Thoracic aorta (tissue), 2 donors: ENCODE results near the gene PLXNB1. TPM values are rescaled to one million over a fixed set of nuclear protein-coding genes. Genes with fewer than 3 reads are reported as not detected.

Experiments
- ATAC-seq: fragments of 150-250 bp; one replicate; pipeline ENCODE4 v1.8.0; 2017; ENCODE audit warnings: low read depth; ENCODE audit not compliant: insufficient number of reproducible peaks, low FRiP score
- DNase-seq: peaks from one replicate; pipeline ENCODE4 v3.0.0-alpha.2; 2020; ENCODE audit warnings: low spot score
- H3K27ac ChIP-seq, 2 donors: fragments of 200-600 bp; sonication (generic); 1 replicate in 1 of 2; 2 replicates in 1 of 2; pipeline ENCODE4 v1.5.1; 2016; ENCODE audit warnings: mild to moderate bottlenecking in 2 of 2, moderate library complexity in 2 of 2
- H3K27me3 ChIP-seq: fragments of 200-600 bp; sonication (generic); replicated peaks from 2 replicates; pipeline ENCODE4 v1.6.0; 2016; ENCODE audit warnings: mild to moderate bottlenecking; ENCODE audit not compliant: insufficient read depth
- H3K36me3 ChIP-seq: fragments of 200-600 bp; sonication (generic); one replicate; pipeline ENCODE4 v1.5.1; 2016
- H3K4me1 ChIP-seq, 2 donors: fragments of 200-600 bp; sonication (generic); 1 replicate in 1 of 2; 2 replicates in 1 of 2; pipeline versions ENCODE4 v1.5.1 to v1.6.0; 2016; ENCODE audit warnings: low read depth in 2 of 2, mild to moderate bottlenecking in 1 of 2; ENCODE audit not compliant: control insufficient read depth in 1 of 2
- H3K4me3 ChIP-seq: fragments of 200-600 bp; sonication (generic); 2 replicates; pipeline ENCODE4 v1.5.1; 2016; ENCODE audit warnings: mild to moderate bottlenecking
- H3K9me3 ChIP-seq: fragments of 200-600 bp; sonication (generic); 2 replicates; pipeline ENCODE4 v1.5.1; 2016
- CTCF ChIP-seq: fragments of 200-600 bp; sonication (generic); IDR thresholded peaks from one replicate; pipeline ENCODE4 v1.5.1; 2019; ENCODE audit warnings: antibody characterized with exemption
- total RNA-seq, 2 donors: library from RNA; depleted of rRNA; stranded (reverse); fragments of >200 nt; gene quantifications; one replicate each; pipeline versions ENCODE4 v1.1.0 to v1.2.3, GENCODE V29; 2016

Gene PLXNB1
- total RNA-seq, 2 donors from 2014 or later: 177 to 210 TPM

DNA sequence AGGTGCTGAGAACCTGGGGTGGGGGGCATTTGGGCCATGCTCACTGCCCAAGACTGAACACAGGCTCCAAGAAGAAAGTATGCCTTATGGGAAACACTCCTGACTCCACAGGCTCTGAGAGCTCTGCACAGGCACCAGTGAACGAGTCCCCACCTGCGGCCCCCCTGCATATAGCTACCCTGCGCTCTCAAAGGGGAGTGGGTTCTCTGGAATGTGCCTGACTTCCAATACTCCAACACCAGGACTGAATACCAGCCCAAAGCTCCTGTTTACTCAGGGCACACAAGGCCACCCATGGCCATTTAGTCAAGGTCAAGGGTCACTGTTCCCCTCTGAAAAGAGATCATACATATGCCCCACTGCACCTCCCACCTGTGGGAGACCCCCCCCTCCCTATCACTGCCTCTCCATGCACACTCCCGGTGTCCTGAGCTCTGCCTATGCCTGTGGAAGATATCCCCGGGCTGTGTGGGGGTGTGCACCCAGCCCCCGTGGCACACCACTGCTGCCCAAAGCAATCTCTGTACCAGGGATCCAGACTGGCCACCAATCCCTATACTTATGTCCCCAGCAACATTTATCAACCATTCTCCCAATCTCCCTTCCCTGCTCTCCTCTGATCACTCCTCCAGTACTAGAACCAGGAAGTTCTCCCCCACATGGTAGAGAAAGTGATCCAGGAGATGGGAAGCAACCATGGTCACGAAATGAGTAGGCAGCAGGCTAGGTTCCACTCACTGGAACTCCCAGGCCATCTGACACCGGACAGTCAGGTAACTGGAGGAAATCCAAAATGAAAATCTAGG is 1.5 kb upstream of the PLXNB1 start:
- no peaks in the 10 kb centered on the region for H3K36me3 ChIP-seq
- no peak overlapping the region for H3K4me3 ChIP-seq
- no peak for TF ChIP-seq CTCF
- H3K27me3 ChIP-seq: no peaks in the 10 kb centered on the region
- no peaks in the 10 kb centered on the region for H3K9me3 ChIP-seq
- peaks cover 21 to 33% of the 10 kb centered on the region in 2 donors for H3K4me1 ChIP-seq
- peak overlapping the region; percentile 93 to 96 for H3K27ac ChIP-seq
- no peak for DNase-seq
- no peak for ATAC-seq

- H3K9me3 ChIP-seq: no peaks in the 10 kb centered on the region
- DNase-seq: no peak
- H3K4me1 ChIP-seq: peaks cover 26 to 41% of the 10 kb centered on the region in 2 donors
These were observed 819 bp upstream of the PLXNB1 start for GRCh38 chr3:48430708-48431101.

DNA sequence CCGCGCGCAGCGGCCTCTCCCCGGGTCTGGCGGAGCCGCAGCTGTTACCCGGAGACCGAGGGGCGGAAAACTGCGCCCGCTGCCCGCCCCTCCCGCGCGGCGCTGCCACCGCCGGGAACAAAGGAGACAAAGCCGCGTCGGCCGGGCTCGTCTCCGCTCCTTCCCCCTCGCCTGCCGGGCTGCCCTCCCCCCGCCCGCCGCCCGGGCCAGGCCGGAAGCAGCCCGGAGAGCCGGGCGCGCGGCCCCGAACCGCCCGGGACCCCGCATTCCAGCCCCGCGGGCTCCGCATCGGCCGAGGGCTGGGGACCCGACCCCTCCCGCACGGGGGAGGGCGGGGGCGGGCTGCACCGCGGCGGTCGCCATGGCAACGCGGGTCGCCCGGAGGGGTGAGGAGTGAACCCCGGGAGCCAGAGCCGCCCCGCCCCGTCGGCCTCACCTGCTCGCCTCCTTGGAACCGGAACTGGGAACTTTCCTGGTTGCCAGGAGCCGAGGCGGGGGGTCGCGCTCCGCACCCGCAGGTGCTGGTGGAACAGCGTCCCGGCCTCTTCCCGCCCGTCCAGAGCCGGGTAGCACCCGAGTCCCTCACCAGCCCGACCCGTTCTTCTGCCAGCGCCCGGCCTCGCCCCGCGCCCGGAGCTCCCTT is 448 bp downstream of the PLXNB1 start:
- Histone ChIP-seq H3K36me3 (no peaks in the 10 kb centered on the region), H3K4me3 (peak overlapping the region; percentile 88), H3K27ac (peak overlapping the region; percentile 93 to 96), H3K27me3 (no peaks in the 10 kb centered on the region), H3K9me3 (no peaks in the 10 kb centered on the region), H3K4me1 (peaks cover 36 to 53% of the 10 kb centered on the region in 2 donors)
- TF ChIP-seq CTCF: no peak
- ATAC-seq (no peak), DNase-seq (no peak)

More at GRCh38 chr3:48430708-48431101, 819 bp upstream of the PLXNB1 start:
- H3K27ac ChIP-seq: peak overlapping the region; percentile 93 to 96
- ATAC-seq: no peak
- no peaks in the 10 kb centered on the region for H3K36me3 ChIP-seq
- no peak overlapping the region for H3K4me3 ChIP-seq
- H3K27me3 ChIP-seq: no peaks in the 10 kb centered on the region
- no peak for TF ChIP-seq CTCF

DNA sequence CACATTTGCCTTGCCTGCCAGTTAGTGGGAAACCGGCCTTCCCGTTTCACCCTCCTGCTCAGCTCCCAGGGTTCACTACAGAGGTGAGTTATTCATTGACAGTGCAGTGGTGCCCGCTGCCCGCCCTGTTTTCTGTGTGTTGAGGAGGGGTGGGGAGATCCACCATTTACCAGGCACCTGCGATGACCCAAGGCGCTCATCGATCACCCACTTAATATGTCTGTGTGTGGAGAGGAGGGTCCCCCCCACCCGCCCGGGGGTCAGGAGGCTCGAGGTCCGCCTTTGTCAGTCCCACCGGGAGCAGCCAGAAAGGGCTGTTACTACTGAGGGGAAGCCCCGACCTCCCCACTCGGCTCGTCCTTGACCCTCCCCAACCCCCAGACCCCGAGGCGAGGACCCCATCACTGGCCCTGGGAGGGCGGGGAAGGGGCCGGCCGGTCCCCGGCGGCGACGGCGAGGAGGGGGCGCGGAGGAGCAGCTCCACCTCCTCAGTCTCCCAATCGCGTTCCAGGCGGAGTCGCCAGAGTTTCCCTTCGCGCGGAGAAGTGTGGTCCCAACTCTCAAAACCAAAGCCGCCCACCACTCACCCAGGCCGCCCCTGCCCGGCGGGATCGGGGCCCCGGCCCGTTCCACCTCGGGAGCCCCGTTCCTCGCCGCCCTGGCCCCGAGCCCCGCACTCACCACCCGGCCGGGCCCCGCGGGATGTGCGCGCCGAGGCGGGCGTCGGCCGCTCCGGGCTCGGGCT is 1.1 kb downstream of the PLXNB1 start:
- no peaks in the 10 kb centered on the region for H3K9me3 ChIP-seq
- DNase-seq: no peak
- no peaks in the 10 kb centered on the region for H3K27me3 ChIP-seq
- H3K27ac ChIP-seq: peak overlapping the region; percentile 93 to 96
- ATAC-seq: no peak
- peak overlapping the region; percentile 88 for H3K4me3 ChIP-seq
- H3K36me3 ChIP-seq: no peaks in the 10 kb centered on the region
- peaks cover 36 to 60% of the 10 kb centered on the region in 2 donors for H3K4me1 ChIP-seq
- no peak for TF ChIP-seq CTCF

- ATAC-seq (no peak), DNase-seq (no peak)
- Histone ChIP-seq H3K4me3 (peak overlapping the region; percentile 88), H3K36me3 (no peaks in the 10 kb centered on the region), H3K9me3 (no peaks in the 10 kb centered on the region), H3K27me3 (no peaks in the 10 kb centered on the region), H3K4me1 (peaks cover 40 to 66% of the 10 kb centered on the region in 2 donors), H3K27ac (peak overlapping the region; percentile 93 to 96)
- no peak for TF ChIP-seq CTCF
These were observed 1.8 kb downstream of the PLXNB1 start for GRCh38 chr3:48428088-48428571.
